ENCODE results near the gene SEPTIN8.

Gene SEPTIN8

GRCh38 chr5:132766806-132767055, 10.3 kb downstream of the SEPTIN8 start:
- no peak overlapping the region for H3K27ac ChIP-seq
- TF ChIP-seq CTCF (conservative IDR thresholded peaks at IDR 0.05): no peak

GRCh38 chr5:132766020-132766805, 10.8 kb downstream of the SEPTIN8 start:
- H3K27ac ChIP-seq: no peak overlapping the region
- no peak for TF ChIP-seq CTCF (conservative IDR thresholded peaks at IDR 0.05)

GRCh38 chr5:132765311-132766019, 11.6 kb downstream of the SEPTIN8 start:
- H3K27ac ChIP-seq: no peak overlapping the region
- TF ChIP-seq CTCF (conservative IDR thresholded peaks at IDR 0.05): no peak

- H3K27ac ChIP-seq: no peak overlapping the region
- no peak for TF ChIP-seq CTCF (conservative IDR thresholded peaks at IDR 0.05)
Measured at GRCh38 chr5:132764671-132765238, 12.3 kb downstream of the SEPTIN8 start.

- TF ChIP-seq CTCF (conservative IDR thresholded peaks at IDR 0.05): no peak
- no peak overlapping the region for H3K27ac ChIP-seq
Measured at GRCh38 chr5:132764051-132764450, 13.0 kb downstream of the SEPTIN8 start.

GRCh38 chr5:132763181-132764036, 13.6 kb downstream of the SEPTIN8 start:
- no peak for TF ChIP-seq CTCF (conservative IDR thresholded peaks at IDR 0.05)

More at GRCh38 chr5:132763181-132764036, 13.6 kb downstream of the SEPTIN8 start:
- no peak overlapping the region for H3K27ac ChIP-seq
